Renal pelvis (tissue), 4 donors: ENCODE measurements around the gene HABP2. TPM values are rescaled to one million over a fixed set of nuclear protein-coding genes. Genes with fewer than 3 reads are reported as not detected.

ENCODE experiments used
- DNase-seq: peaks from one replicate; pipeline ENCODE4 v3.0.0-alpha.2; 2013
- polyA plus RNA-seq, 3 donors: library from polyadenylated mRNA; unstranded; fragments of 120-200 nt; gene quantifications; one replicate each; pipeline ENCODE4 v1.2.1, GENCODE V29; 2013; ENCODE audit not compliant: insufficient read length in 3 of 3

The HABP2 gene
- polyA plus RNA-seq, 3 donors: 0.40 to 0.73 (median 0.52) TPM

DNA sequence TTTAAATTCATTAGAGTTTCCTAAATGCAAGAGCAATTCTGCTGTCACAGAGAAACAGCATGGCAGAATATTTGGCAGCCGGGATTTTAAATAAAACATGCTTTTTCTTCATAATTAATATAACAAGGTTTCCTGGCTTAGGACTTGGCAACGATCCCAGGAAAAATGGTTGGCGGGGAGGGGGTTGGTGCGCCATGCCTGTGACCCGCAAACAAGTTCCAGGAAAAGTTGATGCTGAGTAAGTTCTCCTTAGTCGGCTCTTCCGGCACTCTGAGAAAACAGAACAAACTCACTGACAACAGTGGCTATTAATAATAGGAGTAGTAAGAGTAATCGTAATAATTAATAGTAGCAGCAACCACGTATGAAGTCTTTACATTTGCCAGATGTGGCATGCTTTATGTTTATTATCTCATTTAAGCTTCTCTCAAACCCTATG lies 4.6 kb downstream of the HABP2 start:
- peak; percentile 42 for DNase-seq

DNA sequence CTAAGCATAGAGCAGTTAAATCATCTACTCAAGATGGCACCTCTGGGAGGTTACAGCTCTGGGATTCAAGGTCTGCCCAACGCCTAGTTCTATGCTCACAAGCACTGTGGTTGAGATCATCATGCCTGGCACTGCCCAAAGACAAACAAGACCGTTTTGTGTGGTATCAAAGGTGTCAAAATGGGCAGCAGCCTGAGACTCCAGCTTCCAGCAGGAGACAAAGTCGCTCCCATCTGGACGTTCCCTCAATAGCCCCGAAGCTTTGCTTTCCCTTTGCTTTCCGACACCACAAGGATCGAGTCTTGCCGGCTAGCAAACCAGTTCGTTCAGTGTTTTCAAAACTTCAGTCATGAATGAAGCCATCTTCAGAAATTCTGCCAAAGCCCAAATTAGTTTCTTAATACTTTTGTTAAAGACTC lies 5.1 kb downstream of the HABP2 start:
- no peak for DNase-seq

DNA sequence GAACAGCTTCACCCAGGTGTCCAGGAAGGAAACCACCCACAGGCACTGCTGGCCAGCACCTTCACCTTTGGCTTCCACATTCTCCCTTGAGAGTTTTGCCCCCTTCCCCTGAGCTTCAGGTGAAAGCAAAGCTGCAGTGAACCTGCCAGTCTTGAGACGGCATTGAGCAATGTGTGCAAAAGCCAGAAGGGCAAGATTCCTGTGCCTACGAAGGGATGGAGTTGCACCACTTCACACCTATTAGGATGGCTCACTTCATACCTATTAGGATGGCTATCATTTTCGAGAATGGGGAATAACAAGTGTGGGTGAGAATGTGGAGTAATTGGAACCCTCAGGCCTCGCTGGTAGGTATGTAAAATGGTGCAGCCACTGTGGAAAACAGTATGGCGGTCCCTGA lies 7.2 kb downstream of the HABP2 start:
- DNase-seq: no peak

DNA sequence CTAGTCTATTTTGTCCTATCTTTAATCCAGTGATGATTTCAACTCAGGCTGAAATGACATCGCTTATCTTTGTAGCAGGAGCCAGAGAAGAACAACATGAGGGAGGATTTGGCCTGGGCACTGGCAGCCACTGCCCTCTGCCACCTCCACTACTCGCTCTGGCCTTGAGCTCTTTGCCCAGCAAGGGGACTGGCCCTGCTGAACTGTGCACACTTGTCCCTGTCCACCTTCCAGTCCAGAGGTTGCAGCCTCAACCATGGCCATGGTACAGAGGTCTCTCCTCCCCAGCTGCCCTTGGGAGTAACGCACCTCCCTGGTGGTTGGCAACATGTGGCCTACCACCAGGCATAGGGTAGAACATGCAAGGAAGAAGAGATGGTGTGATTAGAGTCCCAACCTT lies 8.4 kb downstream of the HABP2 start:
- DNase-seq: no peak

DNA sequence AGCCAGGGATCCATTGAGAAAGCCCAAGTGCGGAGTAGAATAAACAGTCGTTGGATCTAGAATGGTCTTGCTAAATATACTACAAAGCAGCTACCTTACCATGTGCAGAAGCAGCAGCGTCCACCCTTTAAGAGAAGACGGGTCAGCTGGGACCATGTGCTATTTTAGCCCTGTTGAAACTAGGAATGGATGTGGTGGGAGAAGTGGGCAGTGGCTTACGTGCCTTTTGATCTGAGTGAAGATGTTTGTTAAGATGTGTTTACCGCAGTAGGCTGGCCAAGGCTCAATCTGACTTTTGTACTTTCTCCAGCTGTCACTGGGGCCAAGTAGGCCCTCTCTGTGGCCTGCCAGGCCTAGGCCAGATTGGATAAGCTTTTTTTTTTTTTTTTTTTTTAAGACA lies 9.2 kb downstream of the HABP2 start:
- no peak for DNase-seq

DNA sequence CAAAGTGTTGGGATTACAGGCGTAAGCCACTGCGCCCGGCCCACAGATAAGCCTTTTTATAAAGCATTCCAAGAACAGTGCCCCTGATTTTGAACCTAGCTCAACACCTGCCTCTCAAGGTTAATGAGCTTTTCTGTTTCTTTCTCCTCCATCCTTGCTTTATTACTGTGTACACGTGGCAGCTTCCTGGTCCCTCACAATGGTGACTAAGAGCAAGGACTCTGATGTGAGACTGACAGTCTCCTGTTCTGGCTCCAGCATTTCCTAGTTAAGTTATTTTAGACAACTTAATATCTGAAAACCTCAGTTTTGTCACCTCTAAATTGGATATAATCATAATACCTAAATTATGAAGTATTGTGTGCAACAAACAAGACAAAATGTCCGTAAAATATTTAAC lies 9.9 kb downstream of the HABP2 start:
- DNase-seq: no peak

DNA sequence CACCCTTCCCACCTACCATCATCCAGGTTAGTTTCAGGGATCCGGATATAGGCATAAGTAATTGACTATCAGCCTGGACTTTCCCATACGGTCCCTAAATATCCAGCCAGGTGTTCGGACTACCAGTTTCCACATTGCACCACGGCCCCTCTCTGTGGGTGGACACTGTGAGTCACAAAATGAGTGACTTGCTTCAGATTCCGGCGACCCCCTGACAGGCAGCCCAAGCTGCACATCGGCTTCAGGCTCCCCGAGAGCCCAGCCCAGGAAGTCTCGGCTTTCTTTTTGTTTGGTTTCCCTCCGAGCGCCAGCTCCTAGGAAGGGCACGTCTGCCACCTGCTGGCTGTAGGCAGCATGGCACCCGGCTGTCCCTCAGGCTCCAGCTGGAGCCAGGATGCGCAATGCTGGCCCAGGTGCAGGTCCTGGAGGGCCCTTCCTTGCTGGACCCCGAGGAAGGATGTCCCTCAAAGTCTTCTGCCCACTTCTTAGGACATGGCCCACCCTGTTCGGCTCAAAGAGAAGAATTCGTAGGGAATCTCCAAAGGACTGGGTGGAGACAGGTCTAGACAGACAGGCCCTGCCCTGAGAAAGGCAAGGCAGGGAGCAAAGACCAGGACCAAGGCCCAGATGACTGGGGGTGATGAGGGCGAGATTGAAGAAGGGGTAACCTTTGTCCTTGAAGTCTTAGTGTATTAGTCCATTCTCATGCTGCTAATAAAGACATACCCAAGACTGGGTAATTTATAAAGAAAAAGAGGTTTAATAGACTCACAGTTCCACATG lies 10.6 kb downstream of the HABP2 start:
- peak; percentile 65 for DNase-seq

DNA sequence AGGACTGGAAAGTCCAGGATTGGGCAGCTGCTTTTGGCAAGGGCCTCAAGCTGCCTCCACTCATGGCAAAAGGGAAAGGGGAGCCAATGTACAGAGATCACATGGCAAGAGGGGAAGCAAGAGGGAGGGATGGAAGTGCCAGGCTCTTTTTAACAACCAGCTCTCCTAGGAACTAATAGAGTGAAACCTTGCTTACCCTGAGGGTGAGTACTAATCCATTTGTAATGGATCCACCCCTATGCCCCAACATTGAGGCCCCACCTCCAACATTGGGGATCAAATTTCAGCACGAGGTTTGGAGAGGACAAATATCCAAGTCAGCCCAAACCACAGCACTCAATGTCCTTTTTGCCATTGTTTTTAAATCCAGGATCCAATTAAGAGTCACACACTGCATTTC lies 12.5 kb downstream of the HABP2 start:
- DNase-seq: no peak

DNA sequence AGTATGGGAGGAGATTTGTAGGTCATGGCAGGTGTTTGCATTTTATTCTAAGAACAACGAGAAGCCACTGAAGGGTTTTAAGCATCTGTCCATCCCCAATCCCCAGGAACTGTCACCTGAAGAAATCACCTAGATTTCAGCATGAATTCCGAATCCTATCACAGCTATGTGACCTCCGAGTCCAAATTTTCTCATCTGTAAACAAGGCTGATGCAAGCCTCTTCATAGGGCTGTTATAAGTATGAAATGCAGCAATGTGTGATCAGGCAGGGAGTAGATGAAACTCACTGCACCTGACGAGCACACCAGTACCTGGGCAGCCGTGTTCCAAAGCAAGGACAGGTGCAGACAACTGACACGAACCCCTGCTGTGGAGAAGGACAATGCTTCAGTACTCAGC lies 14.0 kb downstream of the HABP2 start:
- no peak for DNase-seq

DNA sequence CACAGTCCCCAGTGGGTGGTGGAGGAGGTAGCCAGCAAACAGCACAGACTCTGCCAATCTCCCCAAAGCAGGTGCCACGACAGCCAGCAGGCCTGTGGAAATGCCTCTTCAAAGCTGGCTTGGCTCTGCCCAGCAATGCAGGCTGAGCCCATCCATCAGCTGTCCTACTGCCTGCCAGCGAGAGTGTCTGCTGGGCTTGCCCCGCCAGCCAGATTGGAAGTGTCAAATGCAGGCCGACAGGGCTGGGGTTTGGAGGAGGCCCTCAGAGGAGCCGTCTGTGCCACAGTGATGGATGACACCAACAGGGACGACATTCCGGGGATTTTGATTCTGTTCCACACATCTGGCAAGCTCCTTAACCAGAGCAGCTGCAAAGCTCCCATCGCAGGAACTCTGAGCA lies 16.7 kb downstream of the HABP2 start:
- DNase-seq: no peak

DNA sequence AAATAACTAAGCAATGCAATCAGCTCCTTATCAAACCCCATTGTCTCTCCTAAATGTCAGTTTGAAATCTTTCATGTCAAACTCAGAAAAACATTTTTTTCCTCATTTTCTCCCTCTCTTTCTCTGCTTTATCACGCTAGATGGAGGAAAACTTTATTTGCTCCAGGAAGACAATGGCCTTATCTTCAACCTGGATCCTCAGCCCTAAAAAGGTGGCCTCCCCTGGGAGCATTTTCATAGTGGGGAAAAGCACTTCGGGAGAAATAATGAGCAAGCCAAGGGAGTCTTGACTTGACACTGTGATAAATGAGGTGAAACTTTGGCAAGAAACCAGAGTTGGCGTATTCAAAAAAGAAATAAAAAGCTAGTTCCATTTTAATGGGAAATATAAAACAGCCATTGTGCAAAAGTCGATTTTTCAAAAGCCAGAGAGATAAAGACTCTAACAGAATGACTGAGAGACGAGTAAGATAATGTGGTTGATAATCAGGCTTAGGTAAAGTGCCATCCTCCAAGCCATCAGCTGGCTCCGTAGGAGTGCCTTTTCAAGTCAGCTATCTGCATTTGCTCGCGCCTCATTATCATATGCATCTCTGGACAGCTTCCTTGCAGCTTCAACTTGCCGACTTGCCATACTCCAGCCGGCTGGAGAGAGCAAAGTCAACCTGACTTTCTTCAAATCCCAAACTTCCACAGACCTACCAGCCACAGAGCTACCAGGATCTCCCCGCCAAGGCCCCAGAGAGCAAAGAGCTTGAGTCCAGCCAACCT lies 19.9 kb downstream of the HABP2 start:
- DNase-seq: no peak

DNA sequence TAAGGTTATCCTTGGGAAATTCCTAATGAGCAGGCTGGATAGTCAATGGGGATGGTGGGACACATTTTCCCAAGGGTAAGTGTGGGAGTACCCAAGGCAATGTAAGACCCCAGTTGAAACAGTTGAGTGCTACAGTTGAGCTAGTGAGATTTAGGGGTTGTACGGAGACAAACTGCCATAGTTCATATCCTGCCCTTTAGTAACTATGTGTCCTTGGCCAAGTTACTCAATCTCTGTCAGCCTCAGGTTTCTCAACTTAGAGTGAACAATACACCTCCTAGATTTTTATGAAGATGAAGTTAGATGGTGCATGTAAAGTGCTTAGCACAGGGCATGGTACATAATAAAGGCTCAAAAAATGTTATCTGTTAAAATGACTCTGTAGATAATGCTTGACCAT lies 20.5 kb downstream of the HABP2 start:
- no peak for DNase-seq

DNA sequence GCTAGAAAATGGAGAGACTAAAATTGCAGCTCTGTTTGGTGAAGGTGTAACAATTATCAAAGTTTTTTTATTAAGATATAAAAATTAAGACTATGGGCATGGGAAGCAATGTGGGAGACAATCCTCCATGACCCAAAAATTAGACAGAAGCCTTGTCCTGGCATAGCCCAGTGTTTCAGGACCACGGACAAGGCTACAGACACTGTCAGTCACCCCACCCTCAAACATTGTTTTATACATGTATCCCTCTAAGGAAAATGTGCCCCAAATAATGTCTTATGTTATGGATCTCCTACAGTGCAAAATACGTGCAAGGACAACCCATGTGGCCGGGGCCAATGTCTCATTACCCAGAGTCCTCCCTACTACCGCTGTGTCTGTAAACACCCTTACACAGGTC lies 24.0 kb downstream of the HABP2 start:
- DNase-seq: no peak

DNA sequence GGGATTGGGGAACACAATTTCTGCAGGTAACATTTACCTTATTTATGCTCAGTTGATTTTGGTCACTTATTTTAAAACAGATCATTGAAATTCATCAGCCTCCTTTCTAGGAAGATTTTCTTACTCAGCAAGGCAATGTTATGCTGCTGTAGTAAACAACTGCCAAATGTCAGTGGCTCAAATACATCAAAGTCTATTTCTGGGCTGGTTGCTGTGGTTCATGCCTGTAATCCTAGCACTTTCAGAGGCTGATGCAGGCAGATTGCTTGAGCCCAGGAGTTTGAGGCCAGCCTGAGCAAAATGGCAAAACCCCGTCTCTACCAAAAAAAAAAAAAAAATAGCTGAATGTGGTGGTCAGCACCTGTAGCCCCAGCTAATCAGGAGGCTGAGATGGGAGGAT lies 25.9 kb downstream of the HABP2 start:
- no peak for DNase-seq

DNA sequence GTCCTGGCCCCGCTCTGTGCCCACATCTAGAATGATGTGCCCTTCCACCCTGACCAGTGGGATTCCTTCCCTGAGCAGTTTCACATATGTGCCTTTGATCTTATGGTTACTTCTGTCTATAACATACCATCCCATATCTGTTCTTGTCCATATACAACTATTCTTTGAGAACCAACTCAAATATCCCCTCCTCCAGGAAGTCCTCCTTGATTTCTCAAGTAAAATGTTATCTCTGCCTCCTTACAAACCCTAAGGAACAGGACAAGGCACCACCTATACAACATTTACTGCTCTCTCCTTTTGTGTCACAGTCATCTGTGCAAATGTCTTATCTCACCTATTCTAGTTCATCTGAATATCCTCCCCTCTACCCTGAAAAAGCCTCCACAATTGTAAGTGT lies 28.2 kb downstream of the HABP2 start:
- no peak for DNase-seq

DNA sequence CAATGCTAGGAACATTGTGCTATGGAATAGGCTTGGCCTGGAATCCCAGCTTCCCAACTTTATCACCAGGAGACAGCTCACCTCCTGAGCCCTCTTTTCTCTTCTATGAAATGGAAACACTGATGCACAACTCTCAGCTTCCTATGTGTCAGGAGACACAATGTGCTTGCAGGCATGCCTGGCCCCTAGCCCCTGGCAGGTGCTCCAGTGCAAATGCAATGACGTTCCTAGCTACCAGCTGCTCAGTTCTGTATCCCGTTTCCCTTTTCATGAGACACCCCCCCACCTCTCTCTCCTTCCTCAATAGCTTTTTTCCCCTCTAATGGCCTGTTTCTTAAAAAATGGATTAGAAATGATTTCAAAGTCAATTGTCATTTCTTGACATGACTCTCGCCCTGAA lies 30.7 kb downstream of the HABP2 start:
- DNase-seq: no peak

DNA sequence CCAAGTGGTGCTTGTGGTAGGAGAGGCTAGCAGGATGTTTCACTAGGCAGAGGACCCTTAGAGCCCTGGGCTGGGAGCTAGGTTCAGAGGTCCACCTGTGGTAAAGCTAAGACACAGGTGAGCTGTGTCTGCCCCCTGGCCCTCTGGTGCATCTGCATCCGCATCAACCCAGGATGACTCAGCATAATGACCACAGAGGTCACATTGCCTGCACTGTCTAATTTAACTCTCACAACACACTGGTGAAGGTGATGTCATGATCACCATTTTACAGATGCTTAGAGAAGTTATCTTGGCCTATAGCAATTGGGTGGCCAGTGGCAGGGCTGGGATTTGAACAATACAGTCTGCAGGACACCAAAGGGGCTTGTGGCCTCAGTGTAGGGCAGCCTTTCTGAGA lies 33.1 kb downstream of the HABP2 start:
- DNase-seq: no peak

DNA sequence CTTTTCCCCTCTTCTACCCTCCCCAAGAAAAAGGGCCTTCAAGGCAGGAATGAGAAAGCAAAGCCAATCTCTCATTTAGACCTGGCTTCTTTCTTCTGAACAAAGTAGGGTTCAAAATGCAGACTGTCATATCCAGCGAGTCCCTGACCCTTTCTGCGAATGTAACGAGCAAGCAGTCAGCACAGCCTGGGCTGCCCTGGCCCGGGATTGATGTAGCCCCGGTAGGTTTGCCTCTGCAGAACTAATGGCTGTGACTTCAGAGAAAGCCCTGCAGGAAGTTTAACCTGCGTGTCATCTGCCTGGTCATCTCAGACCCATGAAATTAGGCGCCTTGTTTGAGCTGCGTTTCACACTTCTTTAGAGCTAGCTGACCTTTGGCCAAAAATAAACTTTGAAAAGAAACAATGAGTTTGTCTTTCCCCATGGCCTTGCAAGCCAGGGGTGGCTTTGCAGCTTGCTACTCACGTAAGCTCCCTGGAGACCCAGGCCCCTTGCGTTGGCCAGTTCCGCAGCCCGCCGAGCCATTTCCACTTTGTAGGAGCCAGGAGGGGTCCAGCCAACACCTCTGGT lies 36.4 kb downstream of the HABP2 start:
- no peak for DNase-seq

DNA sequence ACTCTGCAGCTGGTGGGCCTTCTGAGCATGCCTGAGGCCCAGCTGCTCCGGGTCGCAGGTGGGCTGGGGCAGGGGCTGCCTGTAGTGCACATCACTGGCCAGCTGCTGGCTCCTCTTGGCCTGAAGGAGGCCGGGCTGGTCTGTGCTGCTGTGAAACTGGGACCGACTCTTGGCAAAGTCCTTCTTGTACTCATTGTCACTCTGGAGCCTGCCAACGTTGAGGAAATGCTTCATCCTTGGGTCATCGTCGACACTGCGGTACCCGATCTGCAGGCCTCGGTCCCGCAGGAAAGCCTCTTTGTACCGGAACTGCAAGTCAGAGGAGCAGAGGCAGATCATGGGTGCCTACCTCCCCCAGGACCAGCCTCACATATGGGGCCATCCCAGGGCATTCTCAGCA lies 37.7 kb downstream of the HABP2 start:
- DNase-seq: no peak

DNA sequence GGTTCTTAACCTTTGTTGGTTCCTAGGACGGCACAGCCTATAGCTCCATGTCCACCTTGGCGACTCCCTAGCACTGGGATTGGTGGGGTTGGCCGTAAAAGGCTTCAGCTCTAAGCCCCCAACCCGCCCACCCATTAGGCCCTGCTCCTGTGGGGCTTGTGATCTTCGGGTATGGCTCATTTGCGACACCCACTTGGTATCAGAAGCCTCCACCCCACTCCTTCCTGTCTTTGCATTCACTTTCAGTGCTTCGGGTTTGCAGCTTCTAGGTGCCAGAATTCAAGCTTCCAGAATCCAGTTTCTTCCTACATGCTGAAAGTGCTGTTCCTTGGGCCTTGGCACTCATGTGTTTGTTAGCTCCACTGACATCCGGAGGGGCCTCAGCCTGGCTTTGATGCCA lies 39.5 kb downstream of the HABP2 start:
- DNase-seq: no peak

DNA sequence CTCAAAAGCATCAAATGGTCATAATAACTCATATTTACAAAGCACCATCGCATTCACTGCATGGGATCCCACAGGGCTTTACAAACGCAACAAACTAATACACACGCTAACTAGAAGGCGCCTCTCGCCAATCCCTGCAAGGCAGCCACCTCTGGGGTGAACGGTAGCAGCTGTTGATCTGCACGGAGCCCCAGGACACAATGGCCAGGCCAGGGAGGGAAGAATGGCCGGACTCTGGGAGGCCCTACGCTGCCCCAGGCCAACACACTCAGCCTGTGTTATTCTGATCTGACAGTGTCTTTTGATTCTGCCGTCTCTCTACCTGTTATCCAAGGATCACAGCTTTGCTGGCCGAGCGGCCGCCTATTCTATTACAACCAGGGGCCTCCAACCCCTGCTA lies 41.8 kb downstream of the HABP2 start:
- DNase-seq: no peak

DNA sequence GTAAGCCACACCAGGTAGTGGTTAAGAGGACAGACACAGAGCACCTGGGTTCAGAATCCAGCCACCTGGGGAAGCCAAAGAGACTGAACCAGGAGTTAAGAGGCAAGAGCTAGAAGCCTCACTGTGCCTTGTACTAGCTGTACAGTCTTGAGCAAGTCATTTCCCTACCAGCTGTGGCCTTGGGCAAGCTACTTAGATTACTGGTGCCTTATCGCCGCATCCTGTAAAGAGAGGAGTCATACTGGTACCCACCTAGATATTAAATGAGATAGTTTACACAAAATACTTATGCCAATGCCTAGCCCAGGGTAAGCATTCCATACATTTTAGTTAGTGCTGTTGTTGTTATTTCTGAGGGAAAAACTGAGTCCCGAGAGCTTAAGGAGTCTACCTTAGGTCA lies 47.7 kb downstream of the HABP2 start:
- no peak for DNase-seq

DNA sequence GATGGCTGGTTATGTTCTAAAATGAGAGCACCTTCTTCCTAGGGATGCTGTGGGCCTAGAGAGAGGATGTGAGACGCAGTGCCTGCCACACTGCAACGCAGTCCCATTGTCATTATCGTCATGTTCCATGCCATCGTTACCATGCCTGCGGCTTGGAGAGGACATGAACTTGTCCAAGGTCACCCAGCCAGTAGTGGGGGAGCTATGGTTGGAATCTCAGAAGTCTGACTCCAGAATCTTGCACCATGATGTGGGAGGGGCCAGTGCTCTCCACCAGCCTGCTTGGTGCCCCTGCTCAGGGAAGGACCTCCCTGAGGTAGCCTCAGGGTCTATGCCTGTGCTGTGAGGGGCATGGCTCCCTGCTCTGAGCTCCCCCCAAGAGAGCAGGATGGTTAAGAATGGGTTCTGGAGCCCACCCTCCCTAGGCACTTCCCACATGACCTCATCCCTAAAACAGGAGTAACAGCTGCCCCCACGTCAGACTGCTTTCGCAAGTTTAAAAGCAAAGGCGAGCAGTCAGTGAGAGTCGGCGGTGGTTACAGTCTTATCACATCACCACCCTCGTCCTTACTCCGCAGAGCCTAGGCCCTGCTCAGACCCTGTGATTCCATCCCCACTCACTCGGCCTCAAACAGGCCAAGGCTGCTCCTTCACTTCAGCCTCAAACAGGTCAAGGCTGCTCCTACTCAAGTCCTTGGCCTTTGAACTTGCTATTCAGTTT lies 50.4 kb downstream of the HABP2 start:
- DNase-seq: no peak
